Forelimb muscle (tissue), 1 donor: ENCODE data around the gene KLF6. TPM values are rescaled to one million over a fixed set of nuclear protein-coding genes. Genes with fewer than 3 reads are reported as not detected.

Experiments
- DNase-seq: peaks from one replicate; pipeline ENCODE4 v3.0.0-alpha.2; 2013; ENCODE audit warnings: low read depth
- polyA plus RNA-seq: library from polyadenylated mRNA; unstranded; fragments of 120-200 nt; gene quantifications from one replicate; pipeline ENCODE4 v1.2.1, GENCODE V29; 2013; ENCODE audit not compliant: insufficient read length

KLF6 gene
- polyA plus RNA-seq = 78.7 TPM

GRCh38 chr10:3784510-3785250 lies at the start of gene KLF6:
TSS of gene KLF6 (minus strand) at chr10:3785209. CDS start at chr10:3785014, 195 bp downstream.
- no peak for DNase-seq

GRCh38 chr10:3834404-3834803 lies 49.4 kb upstream of the KLF6 start:
- no peak for DNase-seq

DNA sequence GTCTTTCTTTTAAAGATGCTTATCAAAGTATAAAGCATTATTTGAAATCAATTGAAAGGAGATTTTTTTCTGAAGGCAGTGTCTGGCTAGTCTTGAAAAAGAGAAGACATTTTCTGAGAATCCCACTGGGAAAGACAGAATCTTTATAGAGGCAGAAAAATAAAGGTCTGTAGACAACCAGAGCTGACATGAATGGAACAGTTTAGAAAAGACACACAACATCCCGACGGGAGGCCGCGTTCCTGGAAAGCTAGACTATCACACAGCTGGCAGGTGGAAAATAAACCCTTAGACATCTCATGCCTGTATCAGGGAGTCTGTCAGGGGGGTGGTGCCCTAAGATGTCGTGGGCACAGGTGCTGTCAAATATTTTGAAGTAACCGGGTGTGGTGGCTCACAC lies 48.0 kb upstream of the KLF6 start:
- DNase-seq = no peak

GRCh38 chr10:3832022-3832786 lies 47.2 kb upstream of the KLF6 start:
- no peak for DNase-seq

- DNase-seq = no peak
Measured at GRCh38 chr10:3831608-3832007, 46.6 kb upstream of the KLF6 start.

DNA sequence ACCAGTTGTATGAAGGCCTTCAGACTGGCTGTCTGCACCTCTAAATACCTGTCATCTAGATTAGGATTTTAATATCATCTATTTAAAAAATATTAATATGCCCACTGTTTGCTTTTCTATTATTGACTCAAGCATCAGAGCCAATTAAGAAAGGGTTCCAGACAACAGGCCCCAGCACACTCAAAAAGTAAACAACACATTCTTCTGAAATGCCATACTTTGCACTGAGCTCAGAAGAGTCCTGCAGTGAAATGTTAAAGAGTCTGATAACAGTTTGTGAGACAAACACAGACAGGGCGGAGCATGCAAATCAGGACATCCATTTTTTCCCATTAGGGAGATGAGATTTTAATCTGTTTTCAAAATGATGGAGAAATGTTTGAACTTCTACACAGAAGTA lies 45.9 kb upstream of the KLF6 start:
- DNase-seq = no peak

DNA sequence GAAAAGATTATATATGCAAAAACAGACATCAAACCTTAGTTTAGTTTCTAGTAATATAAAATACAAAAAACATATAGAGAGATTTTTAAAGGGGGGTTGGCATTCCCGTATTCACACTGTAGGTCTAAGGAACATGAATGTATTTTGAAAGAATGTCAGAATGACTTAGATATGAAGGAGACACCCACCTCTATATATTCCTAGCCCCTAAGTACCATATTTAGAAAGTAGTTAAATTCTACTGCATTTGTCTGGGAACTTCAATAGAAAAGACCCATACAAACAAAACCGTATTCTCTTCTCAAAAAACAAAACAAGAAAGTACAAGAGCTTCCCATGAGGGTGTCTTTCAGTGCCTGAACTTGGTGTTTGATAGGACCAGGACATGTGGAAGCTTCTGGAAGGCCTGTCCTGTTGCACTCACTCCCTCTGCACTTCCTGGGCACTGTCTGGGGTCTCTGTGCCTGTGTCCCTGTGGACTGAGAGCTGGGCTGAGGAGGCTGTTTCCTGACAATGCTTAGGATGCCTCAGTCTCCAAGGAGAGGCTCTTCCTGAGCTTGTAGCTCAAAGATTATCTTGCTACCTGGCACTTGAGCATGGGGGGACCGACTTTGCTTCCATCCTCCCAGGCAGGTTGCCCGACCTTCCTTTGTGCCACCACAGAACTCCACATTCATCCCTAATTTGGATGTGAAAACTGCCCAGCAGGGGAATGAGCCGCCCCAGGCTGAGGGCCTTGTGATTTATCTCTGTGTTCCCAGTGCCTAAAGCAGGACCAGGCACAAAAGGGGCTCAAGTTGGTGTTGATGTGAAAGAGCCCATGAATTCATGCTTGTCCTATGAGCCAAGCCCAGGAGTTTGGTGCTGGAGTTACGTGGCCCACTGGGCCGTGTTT lies 44.4 kb upstream of the KLF6 start:
- no peak for DNase-seq

- no peak for DNase-seq
Measured at GRCh38 chr10:3828404-3829155, 43.6 kb upstream of the KLF6 start.

GRCh38 chr10:3827768-3828403 lies 42.9 kb upstream of the KLF6 start:
- DNase-seq = no peak

- DNase-seq = no peak
Measured at GRCh38 chr10:3827266-3827665, 42.3 kb upstream of the KLF6 start.

- DNase-seq = no peak
Measured at GRCh38 chr10:3825862-3826351, 40.9 kb upstream of the KLF6 start.

- no peak for DNase-seq
Measured at GRCh38 chr10:3825244-3825643, 40.2 kb upstream of the KLF6 start.

DNA sequence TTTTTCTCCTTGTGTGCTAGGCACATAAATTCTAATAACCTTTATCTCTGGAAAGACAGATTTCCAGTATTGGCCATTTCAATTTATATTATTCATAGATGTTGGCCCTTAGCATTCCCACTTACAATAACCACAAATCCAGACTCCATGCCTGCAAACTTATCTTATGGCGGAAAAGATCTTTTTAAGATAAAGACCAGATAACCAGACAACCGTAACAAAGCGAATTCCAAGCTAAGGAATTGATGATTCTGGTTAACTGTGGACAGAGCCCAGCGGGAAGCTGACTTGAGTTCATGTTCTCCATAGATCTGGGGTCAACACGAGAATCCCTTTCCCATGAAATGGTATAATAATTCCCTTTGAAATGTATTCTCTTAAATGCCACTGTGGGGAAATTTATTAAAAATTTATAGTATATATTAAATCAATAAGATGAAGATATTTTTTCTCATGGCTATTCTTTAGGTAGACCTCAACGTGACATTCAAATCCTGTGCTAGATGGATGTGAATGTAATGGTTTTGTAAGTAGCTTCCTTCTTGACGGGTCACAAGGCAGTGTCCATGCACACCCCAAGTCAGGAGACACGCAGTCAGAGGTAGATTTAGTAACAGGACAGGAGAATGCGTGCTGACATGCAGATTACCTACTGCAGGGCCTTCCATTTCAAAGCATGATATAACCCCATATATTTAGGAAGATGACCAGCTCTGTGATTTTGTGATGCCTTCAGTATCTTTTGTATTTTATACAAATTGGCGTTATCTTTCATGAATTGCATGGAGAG lies 37.7 kb upstream of the KLF6 start:
- no peak for DNase-seq

DNA sequence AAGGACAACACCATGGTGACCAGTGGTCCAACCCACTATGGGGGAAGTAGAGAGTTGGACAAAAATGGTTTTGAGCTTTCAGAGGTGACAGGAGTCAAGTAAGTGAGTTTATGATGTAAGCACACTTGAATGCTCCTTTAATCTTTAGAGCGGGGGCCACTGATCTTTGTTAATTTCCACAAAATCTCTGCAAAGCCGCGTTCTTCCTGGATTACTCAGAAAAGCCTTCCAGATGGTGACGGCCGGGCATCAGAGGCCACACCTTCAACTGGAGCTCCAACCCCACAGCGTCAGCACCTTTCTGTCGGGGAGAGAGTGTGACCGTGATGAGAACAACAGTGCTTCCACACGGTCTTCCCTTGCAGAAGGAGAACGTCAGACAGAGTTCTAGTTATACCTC lies 35.2 kb upstream of the KLF6 start:
- no peak for DNase-seq

DNA sequence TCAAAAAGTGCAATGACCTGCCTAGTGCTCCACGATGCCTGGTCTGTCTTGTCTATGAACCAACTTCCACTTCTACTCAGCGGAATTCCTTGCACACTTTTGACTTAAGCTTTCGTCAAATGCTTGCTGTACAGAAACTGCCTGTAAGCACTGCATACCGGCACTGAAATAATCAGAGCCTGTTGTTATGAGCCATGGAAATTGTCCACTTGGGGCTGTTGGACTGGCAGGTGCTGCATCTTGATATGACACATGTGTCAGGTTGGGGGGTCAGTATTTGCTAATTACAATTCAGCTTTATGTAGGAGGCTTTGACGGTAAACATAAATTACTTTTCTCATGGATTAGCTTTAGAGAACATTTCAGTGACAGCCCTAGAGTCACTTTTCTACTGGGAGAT lies 32.0 kb upstream of the KLF6 start:
- DNase-seq = no peak

GRCh38 chr10:3814838-3815220 lies 29.8 kb upstream of the KLF6 start:
- DNase-seq = no peak

GRCh38 chr10:3813986-3814837 lies 29.2 kb upstream of the KLF6 start:
- DNase-seq = no peak

DNA sequence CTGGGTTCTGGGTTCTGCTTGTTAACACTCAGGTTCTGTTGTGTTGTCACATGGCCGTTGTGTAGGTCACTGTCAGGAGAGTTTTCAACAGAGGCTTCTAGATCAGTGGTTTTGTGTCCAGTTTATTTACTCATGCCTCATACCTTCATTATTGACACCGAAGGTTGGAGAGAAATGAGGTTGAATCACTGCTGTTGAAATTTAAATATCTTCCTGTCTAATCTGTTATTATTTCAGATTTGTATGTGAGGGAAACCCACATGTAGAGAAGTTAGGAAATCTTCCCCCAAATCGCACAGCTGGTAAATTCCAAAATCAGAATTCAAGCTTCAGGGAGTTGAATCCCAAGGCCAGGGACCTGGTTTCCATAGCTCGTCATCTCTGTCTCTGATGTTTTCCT lies 28.3 kb upstream of the KLF6 start:
- no peak for DNase-seq

- DNase-seq = no peak
Measured at GRCh38 chr10:3812141-3812540, 27.1 kb upstream of the KLF6 start.
